Transverse colon (tissue), 4 donors: Measurements from ENCODE around the gene TEKT1.

ENCODE experiments used
- CTCF ChIP-seq, 5 experiments: fragments of 200-600 bp in 3 of 5; fragments of 450-650 bp in 2 of 5; sonication (generic) in 3 of 5; IDR thresholded peaks; 1 replicate in 2 of 5; 2 replicates in 3 of 5; pipeline ENCODE4 v1.5.1; 2016 to 2017; ENCODE audit warnings: antibody characterized with exemption in 5 of 5, inconsistent platforms in 3 of 5, mild to moderate bottlenecking in 2 of 5, moderate library complexity in 1 of 5
- EP300 ChIP-seq: sonication (generic); formaldehyde crosslinking; IDR thresholded peaks from one replicate; pipeline ENCODE4 v1.6.1; 2017; ENCODE audit warnings: antibody characterized with exemption, low read depth
- POLR2A ChIP-seq: fragments of 450-650 bp; IDR thresholded peaks from one replicate; pipeline ENCODE4 v1.6.1; 2016; ENCODE audit warnings: antibody characterized with exemption, mild to moderate bottlenecking, moderate library complexity
- POLR2AphosphoS5 ChIP-seq, 3 donors: sonication (generic); formaldehyde crosslinking; IDR thresholded peaks; one replicate each; pipeline ENCODE4 v1.6.1; 2016; ENCODE audit warnings: antibody characterized with exemption in 3 of 3

GRCh38 chr17:6862825-6863224 lies 31.3 kb upstream of the TEKT1 start:
- TF ChIP-seq POLR2A (no peak), CTCF (IDR thresholded peaks at IDR 0.05) (no peak), POLR2AphosphoS5 (IDR thresholded peaks at IDR 0.05) (no peak), EP300 (no peak)
